CD14-positive monocyte (primary cell): ENCODE data around the gene TRANK1. TPM values are rescaled to one million over a fixed set of nuclear protein-coding genes. Genes with fewer than 3 reads are reported as not detected.

ENCODE experiments used
- DNase-seq, 3 donors: peaks; one replicate each; pipeline ENCODE4 v3.0.0-alpha.2; 2011 to 2022
- H2AFZ ChIP-seq: 2 replicates; pipeline ENCODE4 v1.6.0; 2012; ENCODE audit warnings: mild to moderate bottlenecking, low read depth, low read length, inconsistent platforms; ENCODE audit not compliant: insufficient read depth, poor library complexity, severe bottlenecking
- H3K27ac ChIP-seq, 2 donors: 1 replicate in 1 of 2; 2 replicates in 1 of 2; pipeline ENCODE4 v1.5.1; 2012 to 2013; ENCODE audit warnings: low read length in 2 of 2, control low read depth in 1 of 2, inconsistent platforms in 1 of 2, low read depth in 1 of 2, mild to moderate bottlenecking in 1 of 2
- H3K27me3 ChIP-seq, 2 donors: one replicate each; pipeline versions ENCODE4 v1.6.0 to v1.6.1; 2011 to 2013; ENCODE audit warnings: low read length in 2 of 2; ENCODE audit not compliant: control insufficient read depth in 2 of 2, insufficient read depth in 2 of 2
- H3K36me3 ChIP-seq, 2 donors: replicated peaks in 1 of 2; 1 replicate in 1 of 2; 2 replicates in 1 of 2; pipeline versions ENCODE4 v1.5.1 to v1.6.1; 2012 to 2013; ENCODE audit warnings: low read length in 2 of 2, control low read depth in 1 of 2, inconsistent platforms in 1 of 2, mild to moderate bottlenecking in 1 of 2; ENCODE audit not compliant: insufficient read depth in 2 of 2, control insufficient read depth in 1 of 2
- H3K4me1 ChIP-seq, 2 donors: 1 replicate in 1 of 2; 2 replicates in 1 of 2; pipeline versions ENCODE4 v1.5.1 to v1.6.1; 2012 to 2013; ENCODE audit warnings: low read length in 2 of 2, control low read depth in 1 of 2, inconsistent platforms in 1 of 2, mild to moderate bottlenecking in 1 of 2, moderate library complexity in 1 of 2; ENCODE audit not compliant: insufficient read depth in 2 of 2, control insufficient read depth in 1 of 2
- H3K4me2 ChIP-seq: replicated peaks from 2 replicates; pipeline ENCODE3; 2012; ENCODE audit warnings: low read length, moderate library complexity, mild to moderate bottlenecking; ENCODE audit not compliant: poor library complexity, severe bottlenecking; ENCODE audit errors: extremely low read depth
- H3K4me3 ChIP-seq, 3 experiments: fragments of 200-600 bp in 1 of 3; sonication (generic) in 1 of 3; replicated peaks in 1 of 3; 1 replicate in 2 of 3; 2 replicates in 1 of 3; pipeline ENCODE4 v1.5.1; 2011 to 2013; ENCODE audit warnings: low read length in 3 of 3, mild to moderate bottlenecking in 3 of 3, control low read depth in 2 of 3, low read depth in 2 of 3, inconsistent platforms in 1 of 3, moderate library complexity in 1 of 3
- H3K79me2 ChIP-seq: 2 replicates; pipeline ENCODE4 v1.6.0; 2012; ENCODE audit warnings: mild to moderate bottlenecking, control low read depth, inconsistent platforms, low read length, moderate library complexity; ENCODE audit not compliant: insufficient read depth
- H3K9ac ChIP-seq: 2 replicates; pipeline ENCODE4 v1.6.0; 2017; ENCODE audit warnings: low read length, mild to moderate bottlenecking; ENCODE audit not compliant: insufficient read depth, poor library complexity, severe bottlenecking
- H3K9me3 ChIP-seq, 2 donors: replicated peaks in 1 of 2; 1 replicate in 1 of 2; 2 replicates in 1 of 2; pipeline versions ENCODE4 v1.5.1 to v1.6.1; 2012 to 2013; ENCODE audit warnings: low read length in 2 of 2, control low read depth in 1 of 2; ENCODE audit not compliant: control insufficient read depth in 1 of 2, insufficient read depth in 1 of 2
- H4K20me1 ChIP-seq: 2 replicates; pipeline ENCODE4 v1.6.0; 2012; ENCODE audit warnings: mild to moderate bottlenecking, low read length, control low read depth, moderate library complexity; ENCODE audit not compliant: insufficient read depth
- H3K27ac Mint-ChIP-seq, 7 donors: one replicate each; pipeline ENCODE4 v1.8.0; 2020; ENCODE audit warnings: mild to moderate bottlenecking in 7 of 7, mixed read lengths in 7 of 7, moderate library complexity in 6 of 7, inconsistent platforms in 2 of 7
- H3K27me3 Mint-ChIP-seq, 3 donors: one replicate each; pipeline ENCODE4 v1.8.0; 2021 to 2022; ENCODE audit warnings: low read depth in 3 of 3, mild to moderate bottlenecking in 3 of 3, mixed read lengths in 3 of 3, moderate library complexity in 3 of 3, inconsistent platforms in 1 of 3
- H3K36me3 Mint-ChIP-seq, 2 donors: one replicate each; pipeline ENCODE4 v1.8.0; 2020; ENCODE audit warnings: mixed read lengths in 2 of 2, inconsistent platforms in 1 of 2, mild to moderate bottlenecking in 1 of 2
- H3K4me1 Mint-ChIP-seq: one replicate; pipeline ENCODE4 v1.8.0; 2020; ENCODE audit warnings: mild to moderate bottlenecking, mixed read lengths
- H3K4me3 Mint-ChIP-seq, 2 donors: one replicate each; pipeline ENCODE4 v1.8.0; 2020; ENCODE audit warnings: mild to moderate bottlenecking in 2 of 2, mixed read lengths in 2 of 2, moderate library complexity in 1 of 2
- H3K9me3 Mint-ChIP-seq, 7 donors: one replicate each; pipeline ENCODE4 v1.8.0; 2020 to 2022; ENCODE audit warnings: mixed read lengths in 7 of 7, mild to moderate bottlenecking in 6 of 7, moderate library complexity in 6 of 7, inconsistent platforms in 2 of 7
- WGBS: methylation state at CpG from one replicate; pipeline ENCODE4 v1.1.5; 2013; ENCODE audit warnings: missing lambda C conversion rate; ENCODE audit not compliant: insufficient coverage; 5-methylcytosine and 5-hydroxymethylcytosine counted together
- intact Hi-C, 2 donors: fragments of 100-400 bp; cut with micrococcal nuclease; formaldehyde crosslinking; loops; one replicate each; pipeline versions ENCODE4 v1.15.0 to v1.15.1; 2023
- polyA plus RNA-seq, 3 donors: library from polyadenylated mRNA; depleted of rRNA in 1 of 3; unstranded in 2 of 3; stranded (reverse) in 1 of 3; fragments of 300-500 nt in 2 of 3; fragments of >200 nt in 1 of 3; fragmentation: Illumina TruSeq in 2 of 3; gene quantifications; 1 replicate in 2 of 3; 2 replicates in 1 of 3; pipeline ENCODE4 v1.2.3, GENCODE V29; 2012 to 2021
- TF ChIP-seq, protein P1 (sequence below): fragments of 200-600 bp; IDR thresholded peaks from one replicate; pipeline ENCODE4 v1.8.0; 2022; ENCODE audit warnings: antibody characterized with exemption, mild to moderate bottlenecking

The TRANK1 gene
- polyA plus RNA-seq, 3 donors, result 2.8 to 6.3 (median 5.8) TPM

DNA sequence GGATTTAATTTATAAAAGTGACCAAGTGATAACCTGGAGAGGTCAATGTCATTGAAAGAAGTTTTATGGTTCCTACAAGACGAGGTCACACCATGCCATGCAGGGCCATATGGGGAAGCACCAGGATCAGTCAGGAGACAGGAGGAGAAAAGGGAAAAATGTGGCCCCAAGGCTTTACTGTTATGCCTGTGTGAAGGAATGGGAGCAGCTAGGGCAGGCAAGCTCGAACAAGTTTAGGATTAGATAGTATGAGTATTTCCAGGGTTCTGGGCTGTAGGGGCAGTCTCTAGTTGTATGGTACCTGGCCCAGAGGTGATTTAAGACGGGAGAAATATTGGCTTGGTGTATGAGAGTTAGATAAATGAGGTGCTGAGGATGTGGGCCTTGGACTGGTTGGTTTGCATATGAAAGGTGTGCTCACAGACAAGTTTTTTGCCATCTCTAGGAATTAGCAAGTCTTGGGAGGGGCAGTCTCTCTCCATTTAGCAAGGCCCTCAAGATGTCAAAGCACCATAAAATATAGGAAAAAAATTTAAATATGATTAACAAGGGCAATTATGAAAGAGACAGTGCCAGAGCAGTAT is 144.2 kb downstream of the TRANK1 start:
- no peak overlapping the region for H3K4me2 ChIP-seq
- no peak overlapping the region for H3K9ac ChIP-seq
- H3K9me3 ChIP-seq, result peaks cover 5 to 6% of the 10 kb centered on the region in 2 donors
- Mint-ChIP-seq H3K27ac (no peak overlapping the region), H3K9me3 (peaks cover 0 to 15% (median 6%) of the 10 kb centered on the region in 7 donors), H3K36me3 (no peaks in the 10 kb centered on the region), H3K4me3 (no peak overlapping the region), H3K27me3 (peaks cover 2% of the 10 kb centered on the region in 3 donors), H3K4me1 (no peaks in the 10 kb centered on the region)
- no peak overlapping the region for H2AFZ ChIP-seq
- intact Hi-C loops, result no loop called here
- no peak overlapping the region for H3K4me3 ChIP-seq
- H4K20me1 ChIP-seq, result no peaks in the 10 kb centered on the region
- DNase-seq, result no peak
- no peaks in the 10 kb centered on the region for H3K36me3 ChIP-seq
- no peaks in the 10 kb centered on the region for H3K27me3 ChIP-seq
- WGBS, result 100% methylated on average over 3 of the region's 3 CpGs
- no peak overlapping the region for H3K27ac ChIP-seq
- no peaks in the 10 kb centered on the region for H3K79me2 ChIP-seq
- no peaks in the 10 kb centered on the region for H3K4me1 ChIP-seq
- TF ChIP-seq, protein P1, sequence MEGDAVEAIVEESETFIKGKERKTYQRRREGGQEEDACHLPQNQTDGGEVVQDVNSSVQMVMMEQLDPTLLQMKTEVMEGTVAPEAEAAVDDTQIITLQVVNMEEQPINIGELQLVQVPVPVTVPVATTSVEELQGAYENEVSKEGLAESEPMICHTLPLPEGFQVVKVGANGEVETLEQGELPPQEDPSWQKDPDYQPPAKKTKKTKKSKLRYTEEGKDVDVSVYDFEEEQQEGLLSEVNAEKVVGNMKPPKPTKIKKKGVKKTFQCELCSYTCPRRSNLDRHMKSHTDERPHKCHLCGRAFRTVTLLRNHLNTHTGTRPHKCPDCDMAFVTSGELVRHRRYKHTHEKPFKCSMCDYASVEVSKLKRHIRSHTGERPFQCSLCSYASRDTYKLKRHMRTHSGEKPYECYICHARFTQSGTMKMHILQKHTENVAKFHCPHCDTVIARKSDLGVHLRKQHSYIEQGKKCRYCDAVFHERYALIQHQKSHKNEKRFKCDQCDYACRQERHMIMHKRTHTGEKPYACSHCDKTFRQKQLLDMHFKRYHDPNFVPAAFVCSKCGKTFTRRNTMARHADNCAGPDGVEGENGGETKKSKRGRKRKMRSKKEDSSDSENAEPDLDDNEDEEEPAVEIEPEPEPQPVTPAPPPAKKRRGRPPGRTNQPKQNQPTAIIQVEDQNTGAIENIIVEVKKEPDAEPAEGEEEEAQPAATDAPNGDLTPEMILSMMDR, result no peak

DNA sequence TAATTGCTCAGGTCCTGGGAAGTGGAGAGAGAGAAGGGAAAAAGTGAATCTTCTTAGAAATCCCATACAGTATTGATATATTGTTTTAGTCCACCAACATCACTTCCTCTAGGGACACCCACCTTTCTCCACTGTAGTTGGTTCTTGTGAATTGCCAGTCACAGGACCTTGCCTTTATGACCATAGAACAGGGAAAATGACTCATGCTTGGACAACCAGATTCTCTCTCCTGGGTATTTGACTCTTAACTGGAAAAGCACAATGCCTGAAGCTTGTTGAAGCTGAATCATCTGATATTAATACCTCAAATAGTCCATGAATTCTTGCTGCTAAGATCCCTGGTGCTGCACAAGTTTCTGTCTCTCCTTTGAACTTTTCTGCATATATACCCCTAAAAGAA is 148.0 kb downstream of the TRANK1 start:
- Mint-ChIP-seq H3K27ac (no peak overlapping the region), H3K9me3 (peaks cover 0 to 6% (median 0%) of the 10 kb centered on the region in 7 donors), H3K4me1 (peaks cover 4% of the 10 kb centered on the region)

More for the DNA sequence above, 148.0 kb downstream of the TRANK1 start:
- Histone ChIP-seq H3K4me1 (no peaks in the 10 kb centered on the region), H3K9me3 (no peaks in the 10 kb centered on the region), H2AFZ (no peak overlapping the region), H3K4me3 (no peak overlapping the region), H3K4me2 (no peak overlapping the region), H3K36me3 (no peaks in the 10 kb centered on the region), H3K9ac (no peak overlapping the region), H3K27ac (no peak overlapping the region), H3K79me2 (no peaks in the 10 kb centered on the region), H3K27me3 (no peaks in the 10 kb centered on the region), H4K20me1 (no peaks in the 10 kb centered on the region)
- Mint-ChIP-seq H3K36me3 (no peaks in the 10 kb centered on the region), H3K4me3 (no peak overlapping the region), H3K27me3 (peaks cover 2 to 4% (median 2%) of the 10 kb centered on the region in 3 donors)
- DNase-seq, result no peak
- intact Hi-C loops, result no loop called here
- TF ChIP-seq, protein P1, result no peak
